Fibroblast of villous mesenchyme (primary cell): ENCODE results near the gene RNF2. TPM values are rescaled to one million over a fixed set of nuclear protein-coding genes. Genes with fewer than 3 reads are reported as not detected.

Source experiments
- DNase-seq: peaks from one replicate; pipeline ENCODE4 v3.0.0-alpha.2; 2010; ENCODE audit warnings: low read depth
- H3K4me3 ChIP-seq: 2 replicates; pipeline ENCODE4 v1.5.1; 2011; ENCODE audit warnings: low read depth, mild to moderate bottlenecking, low read length
- CTCF ChIP-seq: IDR thresholded peaks from 2 replicates; pipeline ENCODE4 v1.5.1; 2012; ENCODE audit warnings: low read depth, mild to moderate bottlenecking, low read length; ENCODE audit not compliant: insufficient read depth
- total RNA-seq: library from RNA; depleted of rRNA; stranded (reverse); fragments of >200 nt; gene quantifications from 2 replicates; pipeline ENCODE4 v1.2.3, GENCODE V29; 2012

Gene RNF2
- total RNA-seq, 1 donor: 27.2 TPM

GRCh38 chr1:185039726-185040407 is 5.5 kb upstream of the RNF2 start:
- DNase-seq: no peak
- no peak overlapping the region for H3K4me3 ChIP-seq
- no peak for TF ChIP-seq CTCF

GRCh38 chr1:185040408-185040735 is 5.0 kb upstream of the RNF2 start:
- TF ChIP-seq CTCF: no peak
- DNase-seq: no peak
- H3K4me3 ChIP-seq: no peak overlapping the region

- H3K4me3 ChIP-seq: no peak overlapping the region
- no peak for TF ChIP-seq CTCF
- no peak for DNase-seq
These were observed 3.6 kb upstream of the RNF2 start for GRCh38 chr1:185041742-185042141.

GRCh38 chr1:185042737-185043136 is 2.6 kb upstream of the RNF2 start:
- TF ChIP-seq CTCF: no peak
- no peak for DNase-seq
- H3K4me3 ChIP-seq: no peak overlapping the region

GRCh38 chr1:185044387-185044786 is 971 bp upstream of the RNF2 start:
- no peak for DNase-seq
- no peak overlapping the region for H3K4me3 ChIP-seq
- TF ChIP-seq CTCF: no peak

- H3K4me3 ChIP-seq: peak overlapping the region; percentile 93
- peak; percentile 33 for DNase-seq
- TF ChIP-seq CTCF: no peak
These were observed 595 bp downstream of the RNF2 start for GRCh38 chr1:185045814-185046492.
